ENCODE results near the gene FMO5. TPM values are rescaled to one million over a fixed set of nuclear protein-coding genes. Genes with fewer than 3 reads are reported as not detected.

FMO5 gene
- total and polyA plus RNA-seq, 2 of the 13 experiments (the other 11 are each of a cell fraction or from before 2014, with no cell fraction given), result 48.2 to 149 TPM

GRCh38 chr1:147238053-147238902 lies 13.1 kb upstream of the FMO5 start (continued):
- TF ChIP-seq RNF219 (CRISPR knock-in tag; IDR thresholded peaks at IDR 0.05), result no peak
- peak; percentile 97 for TF ChIP-seq ISL2 (CRISPR knock-in tag; IDR thresholded peaks at IDR 0.05)
- no peak for TF ChIP-seq FOXO4 (CRISPR knock-in tag; conservative IDR thresholded peaks at IDR 0.05)
- TF ChIP-seq ELK4 (CRISPR knock-in tag; IDR thresholded peaks at IDR 0.05; ENCODE audit: borderline replicate concordance), result no peak
- no peak for TF ChIP-seq RBM22 (optimal IDR thresholded peaks at IDR 0.05; ENCODE audit: low read length)
- TF ChIP-seq GFI1 (CRISPR knock-in tag; IDR thresholded peaks at IDR 0.05; ENCODE audit: borderline replicate concordance), result 0 out of 2 replicates have a peak, but pooled peaks have one; percentile 22
- TF ChIP-seq PATZ1 (CRISPR knock-in tag; IDR thresholded peaks at IDR 0.05), result peak; percentile 63; the same call in 1 of the 2 replicates
- no peak for TF ChIP-seq ZNF251 (CRISPR knock-in tag; IDR thresholded peaks at IDR 0.05)
- TF ChIP-seq ZNF335 (CRISPR knock-in tag; IDR thresholded peaks at IDR 0.05), result no peak
- no peak for TF ChIP-seq ZNF782 (CRISPR knock-in tag; IDR thresholded peaks at IDR 0.05; ENCODE audit: borderline replicate concordance)
- no peak for TF ChIP-seq PRDM15 (CRISPR knock-in tag; IDR thresholded peaks at IDR 0.05)
- no peak; the same call in 1 of the 2 replicates for TF ChIP-seq ZNF652 (CRISPR knock-in tag; IDR thresholded peaks at IDR 0.05; ENCODE audit: borderline replicate concordance, low read depth)
- no peak for TF ChIP-seq ZNF83 (CRISPR knock-in tag; IDR thresholded peaks at IDR 0.05; ENCODE audit: borderline replicate concordance)
- TF ChIP-seq ZNF468 (CRISPR knock-in tag; IDR thresholded peaks at IDR 0.05), result no peak
- TF ChIP-seq NFKBIZ (CRISPR knock-in tag; IDR thresholded peaks at IDR 0.05), result no peak; the same call in 1 of the 2 replicates
- 0 out of 2 replicates have a peak, but pooled peaks have one; percentile 19 for TF ChIP-seq KDM3A (CRISPR knock-in tag; IDR thresholded peaks at IDR 0.05; ENCODE audit: low read depth)
- no peak for TF ChIP-seq ADNP (CRISPR knock-in tag; IDR thresholded peaks at IDR 0.05)

Data from HepG2 (cell line).